Ascending aorta (tissue), 2 donors: Measurements from ENCODE around the gene BICDL1. TPM values are rescaled to one million over a fixed set of nuclear protein-coding genes. Genes with fewer than 3 reads are reported as not detected.

Source experiments
- DNase-seq, 2 donors: peaks; one replicate each; pipeline ENCODE4 v3.0.0-alpha.2; 2019; ENCODE audit warnings: low spot score in 2 of 2
- H3K27ac ChIP-seq, 2 donors: fragments of 200-600 bp; sonication (generic); one replicate each; pipeline ENCODE4 v1.5.1; 2016 to 2017; ENCODE audit warnings: mild to moderate bottlenecking in 1 of 2
- H3K27me3 ChIP-seq: fragments of 200-600 bp; sonication (generic); one replicate; pipeline ENCODE4 v1.5.1; 2017
- H3K36me3 ChIP-seq, 2 donors: fragments of 200-600 bp; sonication (generic); one replicate each; pipeline ENCODE4 v1.5.1; 2016
- H3K4me1 ChIP-seq, 2 donors: fragments of 200-600 bp; sonication (generic); one replicate each; pipeline ENCODE4 v1.5.1; 2016 to 2017; ENCODE audit warnings: mild to moderate bottlenecking in 1 of 2
- H3K4me3 ChIP-seq, 2 donors: fragments of 200-600 bp; sonication (generic); one replicate each; pipeline ENCODE4 v1.5.1; 2016 to 2017; ENCODE audit warnings: mild to moderate bottlenecking in 1 of 2
- H3K9me3 ChIP-seq, 2 donors: fragments of 200-600 bp; sonication (generic); one replicate each; pipeline ENCODE4 v1.5.1; 2016
- CTCF ChIP-seq, 3 experiments: fragments of 200-600 bp in 2 of 3; fragments of 450-650 bp in 1 of 3; sonication (generic) in 2 of 3; IDR thresholded peaks; one replicate each; pipeline ENCODE4 v1.5.1; 2016 to 2019; ENCODE audit warnings: antibody characterized with exemption in 3 of 3, mild to moderate bottlenecking in 1 of 3, moderate library complexity in 1 of 3
- intact Hi-C: fragments of 100-400 bp; cut with DNase I; formaldehyde crosslinking; loops from one replicate; pipeline ENCODE4 v1.15.1; 2023
- total RNA-seq: library from RNA; depleted of rRNA; stranded (reverse); fragments of >200 nt; gene quantifications from one replicate; pipeline ENCODE4 v1.1.0, GENCODE V29; 2016

The BICDL1 gene
- total RNA-seq, 1 donor from 2014 or later, result not detected

DNA sequence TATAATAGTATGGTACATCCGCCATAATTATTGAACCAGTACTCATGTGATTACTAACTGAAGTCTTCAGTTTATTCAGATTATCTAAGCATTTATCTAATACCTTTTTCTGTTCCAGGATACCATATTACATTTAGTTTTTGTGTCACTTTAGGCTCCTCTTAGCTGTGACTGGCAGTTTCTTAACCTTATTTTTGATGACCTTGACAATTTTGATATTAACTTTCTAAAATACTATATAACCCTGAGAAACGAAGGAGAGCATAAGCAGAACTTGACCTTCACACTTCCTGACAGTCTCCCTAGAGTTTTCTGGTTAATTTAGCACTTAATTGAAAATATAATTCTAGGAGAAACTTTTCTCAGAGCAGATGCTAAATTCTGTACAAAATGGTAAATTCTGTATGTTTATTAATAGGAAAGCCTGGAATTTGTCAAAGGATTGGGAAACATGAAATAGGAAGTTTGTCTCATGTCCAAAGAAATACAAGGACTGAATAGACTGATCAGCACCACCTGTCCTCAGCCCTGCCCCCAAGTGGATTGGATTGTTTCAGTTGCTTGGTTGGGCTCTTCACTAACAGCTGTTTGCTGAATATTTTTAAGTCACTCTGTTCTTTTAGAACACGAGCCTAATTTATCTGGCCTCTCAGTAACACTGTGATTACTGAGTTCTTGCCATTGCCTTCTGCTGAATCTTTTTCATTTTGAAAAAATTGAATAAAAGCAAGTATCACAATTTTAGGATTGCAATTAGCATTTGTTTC is 6.0 kb downstream of the BICDL1 start:
- no peaks in the 10 kb centered on the region for H3K27me3 ChIP-seq
- H3K27ac ChIP-seq, result no peak overlapping the region
- H3K9me3 ChIP-seq, result no peaks in the 10 kb centered on the region
- intact Hi-C loops, result no loop called here
- no peak overlapping the region for H3K4me3 ChIP-seq
- no peak for DNase-seq
- H3K36me3 ChIP-seq, result no peaks in the 10 kb centered on the region
- TF ChIP-seq CTCF (IDR thresholded peaks at IDR 0.05), result no peak
- peaks cover 0 to 3% of the 10 kb centered on the region in 2 donors for H3K4me1 ChIP-seq

- Histone ChIP-seq H3K36me3 (no peaks in the 10 kb centered on the region), H3K9me3 (no peaks in the 10 kb centered on the region), H3K4me1 (no peaks in the 10 kb centered on the region), H3K4me3 (no peak overlapping the region), H3K27ac (no peak overlapping the region), H3K27me3 (no peaks in the 10 kb centered on the region)
- no peak for DNase-seq
- intact Hi-C loops, result no loop called here
- TF ChIP-seq CTCF (IDR thresholded peaks at IDR 0.05), result no peak
Observed at GRCh38 chr12:119996417-119996816, 7.4 kb downstream of the BICDL1 start.

DNA sequence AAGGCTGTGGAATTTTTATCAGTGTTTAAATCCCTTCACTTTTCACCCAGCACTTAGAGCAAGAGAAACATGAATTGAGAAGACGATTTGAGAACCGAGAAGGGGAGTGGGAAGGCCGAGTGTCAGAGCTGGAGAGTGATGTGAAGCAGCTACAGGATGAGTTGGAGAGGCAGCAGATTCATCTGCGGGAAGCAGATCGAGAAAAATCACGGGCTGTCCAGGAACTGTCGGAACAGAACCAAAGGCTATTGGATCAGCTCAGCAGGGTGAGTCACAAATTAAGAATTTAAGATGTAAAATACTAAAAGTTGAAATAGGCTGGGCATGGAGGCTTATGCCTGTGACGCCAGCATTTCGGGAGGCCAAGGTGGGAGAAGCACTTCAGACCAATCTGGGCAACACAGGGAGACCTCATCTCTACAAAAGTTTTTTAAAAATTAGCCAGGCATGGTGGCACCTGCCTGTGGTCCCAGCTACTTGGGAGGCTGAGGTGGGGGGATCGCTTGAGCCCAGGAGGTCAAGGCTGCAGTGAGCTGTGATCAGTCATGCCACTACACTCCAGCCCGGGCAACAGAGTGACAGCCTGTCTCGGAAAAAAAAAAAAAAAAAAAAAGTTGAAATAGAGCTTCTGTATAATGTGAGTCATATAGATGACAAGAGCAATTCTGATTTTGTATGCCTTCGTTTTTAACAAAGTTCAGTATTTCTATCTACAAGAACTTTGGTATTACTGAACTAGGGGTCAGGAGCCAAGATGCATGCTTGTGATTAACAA is 9.6 kb downstream of the BICDL1 start:
- no peak for DNase-seq
- Histone ChIP-seq H3K27ac (no peak overlapping the region), H3K9me3 (no peaks in the 10 kb centered on the region), H3K4me3 (no peak overlapping the region), H3K4me1 (no peaks in the 10 kb centered on the region), H3K27me3 (no peaks in the 10 kb centered on the region), H3K36me3 (no peaks in the 10 kb centered on the region)
- TF ChIP-seq CTCF (IDR thresholded peaks at IDR 0.05), result no peak
- intact Hi-C loops, result no loop called here

DNA sequence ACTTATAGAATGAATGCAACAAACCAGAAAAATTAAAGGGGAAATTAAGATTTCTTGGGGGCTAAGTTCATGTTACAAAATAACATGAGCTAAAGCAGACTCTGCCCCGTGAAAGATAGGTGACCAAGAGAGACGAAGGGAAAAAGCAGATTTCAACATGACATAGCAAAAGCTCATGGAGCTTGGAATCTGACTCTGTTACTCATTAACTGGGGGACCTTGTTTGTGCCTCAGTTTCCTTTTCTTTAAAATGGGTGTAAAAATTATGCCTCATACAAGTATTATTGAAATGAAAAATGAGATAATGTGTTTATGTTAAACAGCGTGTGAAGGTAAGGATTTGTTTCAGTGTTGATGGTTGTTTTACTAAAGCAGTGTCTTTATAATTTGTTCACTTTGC is 11.5 kb downstream of the BICDL1 start:
- Histone ChIP-seq H3K9me3 (no peaks in the 10 kb centered on the region), H3K27me3 (no peaks in the 10 kb centered on the region), H3K27ac (no peak overlapping the region), H3K4me3 (no peak overlapping the region), H3K36me3 (no peaks in the 10 kb centered on the region), H3K4me1 (no peaks in the 10 kb centered on the region)
- intact Hi-C loops, result no loop called here
- no peak for TF ChIP-seq CTCF (IDR thresholded peaks at IDR 0.05)
- DNase-seq, result no peak

DNA sequence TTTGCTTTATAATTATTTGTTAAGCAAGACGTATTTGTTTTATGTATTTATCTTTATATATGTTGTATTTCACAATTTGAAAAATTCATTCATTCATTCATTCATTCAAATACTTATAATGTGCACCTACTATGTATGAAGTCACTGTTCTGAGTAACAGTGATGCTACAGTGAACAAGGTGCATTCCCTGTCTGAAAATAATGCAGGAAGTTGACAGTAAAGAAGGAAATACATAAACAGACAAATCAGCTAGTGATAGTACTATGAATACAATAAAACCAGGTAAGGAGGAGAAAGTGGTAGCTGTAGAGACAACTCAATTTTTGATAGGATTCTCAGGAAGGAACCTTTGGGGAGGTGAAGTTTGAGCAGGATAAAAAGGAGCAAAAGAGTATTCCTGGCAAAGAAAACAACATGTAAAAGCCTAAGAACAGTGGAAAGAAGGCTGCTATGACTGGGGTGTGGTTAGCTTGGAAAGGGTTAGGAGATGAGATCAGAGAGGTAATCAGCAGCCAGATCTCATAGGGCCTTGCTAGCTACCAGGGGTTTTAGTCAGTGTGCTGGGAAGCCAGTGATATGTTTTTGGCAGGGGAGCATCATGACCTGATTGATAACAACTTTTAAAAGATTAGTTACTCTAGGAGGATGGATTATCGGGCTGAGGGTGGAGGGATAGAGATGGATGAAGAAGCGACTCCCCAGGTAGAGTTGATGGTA is 17.4 kb downstream of the BICDL1 start:
- no peaks in the 10 kb centered on the region for H3K4me1 ChIP-seq

More for the DNA sequence above, 17.4 kb downstream of the BICDL1 start:
- no peak for DNase-seq
- intact Hi-C loops, result no loop called here
- Histone ChIP-seq H3K36me3 (no peaks in the 10 kb centered on the region), H3K27ac (no peak overlapping the region), H3K9me3 (no peaks in the 10 kb centered on the region), H3K27me3 (no peaks in the 10 kb centered on the region), H3K4me3 (no peak overlapping the region)
- no peak for TF ChIP-seq CTCF (IDR thresholded peaks at IDR 0.05)
